Stimulated activated CD4-positive, alpha-beta T cell treated with anti-CD3 and anti-CD28 coated beads, TNF-alpha, amount 100 ng/mL, for 48 hours (primary cell): Measurements from ENCODE around the gene CISTR.

Experiments used
- DNase-seq, 3 donors: peaks; one replicate each; pipeline ENCODE4 v3.0.0-alpha.2; 2020; ENCODE audit warnings: low read depth in 3 of 3

Gene CISTR

GRCh38 chr12:53743266-53744129, 8.3 kb downstream of the CISTR start:
- peak; percentile 34 to 42 (median 40) for DNase-seq

- no peak for DNase-seq
Measured at GRCh38 chr12:53740130-53740491, 11.7 kb downstream of the CISTR start.

GRCh38 chr12:53739214-53740129, 12.3 kb downstream of the CISTR start:
- no peak for DNase-seq

DNA sequence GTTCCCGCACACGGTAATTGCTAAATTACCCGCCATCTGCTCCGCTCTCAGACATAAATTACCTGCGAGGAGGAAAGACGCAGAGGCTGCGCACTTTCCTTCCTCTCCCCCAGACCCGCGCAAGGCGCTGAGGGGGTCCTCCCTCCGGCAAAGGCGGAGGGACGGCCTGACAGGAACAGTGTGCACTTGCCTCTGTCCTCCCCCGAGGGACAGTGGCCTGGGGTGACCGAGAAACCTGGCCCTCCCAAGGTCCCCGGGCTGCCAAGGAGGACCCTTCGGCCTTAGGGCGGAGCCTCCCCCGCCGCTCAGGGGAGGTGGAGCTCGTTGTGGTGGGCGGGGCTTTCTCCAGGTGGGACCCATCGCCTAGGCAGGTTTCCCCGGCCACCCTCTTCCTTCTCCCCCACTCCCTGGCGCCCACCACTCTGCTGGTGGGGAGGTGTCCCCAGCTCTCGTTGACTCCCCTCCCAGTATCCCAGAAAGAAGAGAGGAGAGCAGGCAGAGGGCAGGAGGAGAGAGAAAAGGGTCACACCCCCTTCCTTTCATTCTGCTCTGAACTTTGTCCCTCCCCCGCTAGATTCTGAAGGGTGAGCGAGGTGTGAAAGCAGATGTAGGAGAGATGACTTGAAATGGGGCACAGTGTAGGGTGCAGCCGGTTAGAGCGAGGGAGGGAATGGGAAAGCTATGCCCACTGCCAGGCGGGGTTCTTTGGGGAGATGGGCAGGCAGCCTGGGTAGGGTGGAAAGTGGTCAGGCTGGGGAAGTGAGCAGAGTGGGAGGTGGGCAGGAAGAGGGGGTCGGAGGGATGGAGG, 13.2 kb downstream of the CISTR start:
- DNase-seq = no peak

DNA sequence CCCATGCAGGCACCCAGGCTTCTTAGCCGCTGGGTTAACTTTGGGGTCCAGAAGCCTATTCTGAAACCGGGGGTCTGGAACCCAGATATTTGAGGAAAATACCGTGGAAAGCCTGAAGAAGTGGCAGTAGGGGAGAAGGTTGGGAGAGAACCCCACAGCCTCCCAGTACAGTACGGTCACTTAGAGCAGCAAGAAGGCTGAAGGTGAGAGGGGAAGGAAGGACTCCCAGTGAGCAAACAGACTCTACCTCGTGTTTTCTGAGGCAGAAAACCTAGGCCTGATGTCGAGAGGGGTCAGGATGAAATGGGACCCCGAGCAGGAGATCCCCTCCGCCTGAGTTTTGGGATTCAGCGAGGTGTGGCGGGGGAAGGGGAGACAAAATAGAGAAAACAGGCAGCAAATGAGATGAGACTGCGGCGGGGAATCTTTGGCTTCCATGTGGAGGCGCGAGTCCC, 13.8 kb downstream of the CISTR start:
- DNase-seq = no peak

GRCh38 chr12:53737093-53737808, 14.5 kb downstream of the CISTR start:
- no peak for DNase-seq

DNA sequence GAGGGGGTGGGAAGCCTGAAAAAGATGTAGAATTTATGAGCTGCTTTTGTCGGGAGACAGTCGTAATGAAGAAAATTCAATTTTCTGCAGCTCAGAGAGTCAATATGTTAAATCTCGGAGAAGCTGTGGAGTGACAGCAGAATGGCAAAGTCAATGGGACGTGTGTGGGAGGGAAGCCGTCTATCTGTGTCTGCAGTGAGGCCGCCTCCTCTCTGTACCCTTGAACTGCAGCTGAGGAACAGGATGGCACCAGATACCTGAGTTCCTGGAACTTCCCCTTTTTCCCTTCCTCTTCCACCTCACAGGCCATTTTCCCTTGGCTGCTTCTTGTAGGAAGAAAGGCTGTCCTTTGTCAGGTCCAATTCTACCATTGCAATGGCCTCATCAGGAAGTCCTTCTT, 15.2 kb downstream of the CISTR start:
- DNase-seq = no peak

- DNase-seq = no peak
Measured at GRCh38 chr12:53735556-53735955, 16.2 kb downstream of the CISTR start.

DNA sequence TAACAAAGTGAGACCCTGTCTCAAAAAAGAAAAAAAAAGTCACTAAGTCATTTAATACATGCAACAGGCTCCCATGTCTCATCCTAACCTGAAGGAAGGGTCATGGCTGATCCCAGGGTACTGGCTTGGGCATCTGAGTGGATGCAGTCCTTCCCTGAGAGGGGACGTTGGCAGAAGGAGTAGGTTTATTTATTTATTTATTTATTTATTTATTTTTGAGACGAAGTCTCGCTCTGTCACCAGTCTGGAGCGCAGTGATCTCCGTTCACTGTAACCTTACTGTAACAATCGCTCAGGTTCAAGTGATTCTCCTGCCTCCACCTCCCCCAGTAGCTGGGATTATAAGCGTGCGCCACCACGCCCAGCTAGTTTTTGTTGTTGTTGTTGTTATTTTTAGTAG, 17.4 kb downstream of the CISTR start:
- no peak for DNase-seq

DNA sequence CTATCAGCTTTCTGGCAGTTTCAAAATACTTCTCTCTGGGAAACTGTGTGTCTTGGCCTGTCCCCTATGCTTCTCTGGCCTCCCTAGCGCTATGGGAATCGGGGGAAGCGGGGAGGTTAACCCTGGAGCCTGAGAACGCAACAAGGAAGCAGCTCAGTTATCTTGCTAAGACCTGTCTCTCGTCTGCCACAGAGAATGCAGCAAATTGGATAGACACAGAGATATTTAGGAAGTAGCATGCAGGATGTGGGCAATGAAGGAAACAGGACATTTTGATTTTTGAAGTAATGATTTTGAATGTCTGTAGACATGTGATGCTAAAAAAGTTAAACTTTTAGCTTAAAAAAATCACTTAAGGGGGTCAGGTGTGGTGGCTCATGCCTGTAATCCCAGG, 18.0 kb downstream of the CISTR start:
- no peak for DNase-seq

- no peak for DNase-seq
Measured at GRCh38 chr12:53733051-53733806, 18.6 kb downstream of the CISTR start.

GRCh38 chr12:53729644-53730043, 22.1 kb downstream of the CISTR start:
- DNase-seq = no peak

GRCh38 chr12:53728206-53728605, 23.6 kb downstream of the CISTR start:
- DNase-seq = no peak

- peak; percentile 92 to 95 (median 92) for DNase-seq
Measured at GRCh38 chr12:53727310-53728041, 24.3 kb downstream of the CISTR start, which contains the start of gene CALCOCO1. TSS of gene CALCOCO1 (minus strand) at chr12:53727452. CDS start at chr12:53725242, 2,210 bp downstream.

DNA sequence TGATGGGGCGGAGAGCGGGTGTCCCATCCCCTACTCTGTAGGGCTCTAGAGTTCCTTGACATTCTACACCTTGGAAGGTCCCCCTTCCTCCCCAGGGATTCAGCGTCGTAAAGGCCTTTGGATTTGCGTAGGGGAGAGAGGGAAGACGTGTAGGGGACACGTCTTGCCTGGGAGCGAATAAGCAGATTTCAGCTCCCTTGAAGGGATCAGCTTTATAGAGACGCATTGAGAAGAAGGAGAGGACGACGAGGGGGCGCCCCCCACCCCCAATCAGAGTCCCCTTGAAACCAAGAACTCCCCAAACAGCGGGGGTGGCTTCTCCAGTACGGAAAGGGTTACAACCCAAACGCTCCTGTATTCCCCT, 24.9 kb downstream of the CISTR start:
- no peak for DNase-seq

- no peak for DNase-seq
Measured at GRCh38 chr12:53726341-53726740, 25.4 kb downstream of the CISTR start.

DNA sequence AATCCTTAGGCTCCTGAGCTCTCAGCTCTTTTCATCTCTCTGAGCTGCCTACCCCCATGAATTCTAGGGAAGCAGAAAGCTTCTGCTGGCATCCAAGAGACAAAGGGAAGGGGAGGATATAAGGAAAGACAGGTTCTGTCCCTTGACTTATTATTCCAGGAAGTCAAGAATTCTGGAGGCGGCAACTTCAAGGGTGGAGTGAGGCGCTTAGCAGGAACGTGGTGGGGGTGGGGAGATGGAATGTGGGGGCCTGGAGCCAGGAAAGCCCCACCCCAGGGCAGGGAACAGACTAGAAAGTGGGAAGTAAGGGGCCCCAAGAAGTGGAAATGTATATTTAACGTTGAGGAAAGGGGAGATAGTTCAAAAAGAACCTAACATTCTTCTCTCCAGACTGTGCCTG, 26.0 kb downstream of the CISTR start:
- no peak for DNase-seq

DNA sequence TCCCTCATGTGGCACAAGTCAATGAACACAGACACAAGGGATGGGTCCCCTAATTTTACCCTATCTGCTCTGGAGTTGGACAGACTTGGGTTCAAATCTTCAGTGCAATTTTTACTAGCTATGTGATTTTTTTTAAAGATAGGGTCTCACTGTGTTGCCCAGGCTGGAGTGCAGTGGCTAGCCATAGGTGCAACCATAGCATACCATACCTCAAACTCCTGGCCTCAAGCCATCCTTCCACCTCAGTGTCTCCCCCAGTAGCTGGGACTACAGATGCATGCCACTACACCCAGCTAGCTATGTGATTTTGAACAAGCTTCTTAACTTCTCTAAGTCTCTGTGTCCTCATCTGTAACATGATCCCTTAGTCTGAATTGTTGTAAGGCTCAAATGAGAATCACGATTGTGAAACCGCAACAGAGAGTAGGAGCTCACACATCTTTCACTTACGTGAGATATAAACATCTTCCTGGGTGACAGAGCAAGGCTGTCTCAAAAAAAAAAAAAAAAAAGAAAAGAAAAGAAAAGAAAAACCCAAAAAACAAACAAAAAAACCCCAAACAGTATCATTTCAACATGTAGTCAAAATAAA, 29.2 kb downstream of the CISTR start:
- DNase-seq = no peak

DNA sequence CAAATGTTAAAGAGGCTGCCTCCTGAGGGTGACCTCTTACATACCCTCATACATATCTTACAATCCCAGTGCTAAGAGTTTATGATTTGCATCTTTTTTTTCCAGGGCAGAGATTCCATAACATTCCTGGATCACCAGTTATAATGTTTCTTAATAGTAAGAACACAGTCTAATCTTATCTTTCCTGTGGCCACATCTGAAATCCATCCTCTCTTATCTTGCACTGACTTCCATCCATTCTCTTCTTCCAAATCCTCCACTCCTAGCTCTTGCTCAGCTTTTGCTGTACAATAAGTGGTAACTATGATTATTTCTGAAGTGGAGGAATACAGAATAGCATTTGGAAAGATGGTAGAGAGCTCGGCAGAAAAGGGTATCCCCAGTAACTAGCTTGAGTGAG, 30.8 kb downstream of the CISTR start:
- no peak for DNase-seq
